Endodermal cell (in vitro differentiated cells): Measurements from ENCODE around the gene PANX1. TPM values are rescaled to one million over a fixed set of nuclear protein-coding genes. Genes with fewer than 3 reads are reported as not detected.
A peak's percentile ranks its signal among the peaks of the same experiment; 100 is the strongest.

Experiments
- DNase-seq: peaks from one replicate; pipeline ENCODE4 v3.0.0-alpha.2; 2017
- H3K27ac ChIP-seq: 2 replicates; pipeline ENCODE4 v1.5.1; 2013; ENCODE audit warnings: mild to moderate bottlenecking, low read depth, low read length, moderate library complexity
- H3K27me3 ChIP-seq: 2 replicates; pipeline ENCODE4 v1.6.1; 2013; ENCODE audit warnings: mild to moderate bottlenecking, low read length, moderate library complexity; ENCODE audit not compliant: insufficient read depth, control insufficient read depth, poor library complexity, severe bottlenecking
- H3K36me3 ChIP-seq: 2 replicates; pipeline ENCODE4 v1.7.0; 2013; ENCODE audit warnings: mild to moderate bottlenecking, low read length, moderate library complexity; ENCODE audit not compliant: control insufficient read depth, insufficient read depth
- H3K4me1 ChIP-seq: one replicate; pipeline ENCODE4 v1.7.0; 2013; ENCODE audit warnings: low read length; ENCODE audit not compliant: control insufficient read depth, insufficient read depth
- H3K4me3 ChIP-seq: 2 replicates; pipeline ENCODE4 v1.5.1; 2013; ENCODE audit warnings: mild to moderate bottlenecking, low read length, moderate library complexity
- H3K9ac ChIP-seq: 2 replicates; pipeline ENCODE4 v1.6.1; 2013; ENCODE audit warnings: mild to moderate bottlenecking, low read length, moderate library complexity; ENCODE audit not compliant: poor library complexity, severe bottlenecking; ENCODE audit errors: extremely low read depth
- H3K9me3 ChIP-seq: 2 replicates; pipeline ENCODE4 v1.6.1; 2013; ENCODE audit warnings: mild to moderate bottlenecking, low read length, moderate library complexity; ENCODE audit not compliant: control insufficient read depth
- H3K27ac Mint-ChIP-seq: 2 replicates; pipeline ENCODE4 v1.8.0; 2020; ENCODE audit warnings: mixed read lengths
- H3K27me3 Mint-ChIP-seq: 2 replicates; pipeline ENCODE4 v1.8.0; 2021; ENCODE audit warnings: mild to moderate bottlenecking, mixed read lengths; ENCODE audit not compliant: insufficient read depth
- H3K36me3 Mint-ChIP-seq: 2 replicates; pipeline ENCODE4 v1.8.0; 2020; ENCODE audit warnings: low read depth, mixed read lengths
- H3K4me1 Mint-ChIP-seq: 2 replicates; pipeline ENCODE4 v1.8.0; 2020; ENCODE audit warnings: mixed read lengths
- H3K4me3 Mint-ChIP-seq: 2 replicates; pipeline ENCODE4 v1.8.0; 2020; ENCODE audit warnings: mild to moderate bottlenecking, moderate library complexity, mixed read lengths
- H3K9me3 Mint-ChIP-seq: 2 replicates; pipeline ENCODE4 v1.8.0; 2020; ENCODE audit warnings: mild to moderate bottlenecking, mixed read lengths
- CTCF ChIP-seq: fragments of 200-600 bp; sonication (generic); conservative IDR thresholded peaks from 2 replicates; pipeline ENCODE4 v1.5.0; 2021; ENCODE audit warnings: antibody characterized with exemption, mild to moderate bottlenecking
- WGBS, 2 experiments: methylation state at CpG; one replicate each; pipeline versions ENCODE4 v1.1.5 to v1.1.7; 2013; ENCODE audit warnings: missing lambda C conversion rate in 2 of 2, mixed read lengths in 1 of 2; ENCODE audit not compliant: insufficient coverage in 1 of 2, insufficient read length in 1 of 2; 5-methylcytosine and 5-hydroxymethylcytosine counted together
- total RNA-seq, 2 donors: library from RNA; stranded (reverse); fragmentation: NEBNext Ultra II Directional in 1 of 2; extraction: Animal tissue kit (Norgen Biotek cat#: 25700) in 1 of 2; gene quantifications; 2 replicates in 1 of 2; 3 replicates in 1 of 2; pipeline ENCODE4 v1.2.1, GENCODE V29; 2021

The PANX1 gene
- total RNA-seq, 2 donors from 2014 or later = 19.4 to 21.0 TPM

GRCh38 chr11:94106716-94107115 lies 21.9 kb upstream of the PANX1 start:
- H3K9me3 Mint-ChIP-seq = no peaks in the 10 kb centered on the region
- no peak overlapping the region for H3K4me3 Mint-ChIP-seq
- no peak overlapping the region for H3K4me3 ChIP-seq
- H3K27ac ChIP-seq = no peak overlapping the region
- H3K9ac ChIP-seq = no peak overlapping the region
- DNase-seq = no peak
- no peaks in the 10 kb centered on the region for H3K27me3 ChIP-seq
- H3K36me3 Mint-ChIP-seq = no peaks in the 10 kb centered on the region
- peaks cover 5% of the 10 kb centered on the region for H3K4me1 Mint-ChIP-seq
- no peaks in the 10 kb centered on the region for H3K9me3 ChIP-seq
- H3K4me1 ChIP-seq = no peaks in the 10 kb centered on the region
- peaks cover 2% of the 10 kb centered on the region for H3K27me3 Mint-ChIP-seq
- no peak overlapping the region for H3K27ac Mint-ChIP-seq
- H3K36me3 ChIP-seq = no peaks in the 10 kb centered on the region
- TF ChIP-seq CTCF = no peak
- WGBS, 2 experiments = 97 to 100% methylated on average over 4 of the region's 4 CpGs

GRCh38 chr11:94107363-94107762 lies 21.3 kb upstream of the PANX1 start:
- no peak overlapping the region for H3K4me3 Mint-ChIP-seq
- 100% methylated on average over 1 of the region's 1 CpG for WGBS, 2 experiments
- H3K9ac ChIP-seq = no peak overlapping the region
- H3K27me3 Mint-ChIP-seq = peaks cover 2% of the 10 kb centered on the region
- no peaks in the 10 kb centered on the region for H3K36me3 Mint-ChIP-seq
- no peaks in the 10 kb centered on the region for H3K9me3 ChIP-seq
- no peak for DNase-seq
- H3K4me1 ChIP-seq = no peaks in the 10 kb centered on the region
- H3K4me1 Mint-ChIP-seq = peaks cover 5% of the 10 kb centered on the region
- H3K27me3 ChIP-seq = no peaks in the 10 kb centered on the region
- no peaks in the 10 kb centered on the region for H3K36me3 ChIP-seq
- H3K27ac ChIP-seq = no peak overlapping the region
- H3K9me3 Mint-ChIP-seq = no peaks in the 10 kb centered on the region
- peak; percentile 60 for TF ChIP-seq CTCF
- H3K27ac Mint-ChIP-seq = no peak overlapping the region
- no peak overlapping the region for H3K4me3 ChIP-seq

- no peak overlapping the region for H3K4me3 ChIP-seq
- H3K4me1 ChIP-seq = no peaks in the 10 kb centered on the region
- DNase-seq = no peak
- no peaks in the 10 kb centered on the region for H3K27me3 ChIP-seq
- TF ChIP-seq CTCF = no peak
- no peaks in the 10 kb centered on the region for H3K9me3 ChIP-seq
- H3K9ac ChIP-seq = no peak overlapping the region
- H3K36me3 ChIP-seq = no peaks in the 10 kb centered on the region
- Mint-ChIP-seq H3K4me1 (no peaks in the 10 kb centered on the region), H3K4me3 (no peak overlapping the region), H3K27me3 (peaks cover 2% of the 10 kb centered on the region), H3K9me3 (no peaks in the 10 kb centered on the region), H3K36me3 (no peaks in the 10 kb centered on the region), H3K27ac (no peak overlapping the region)
- 93 to 100% methylated on average over 1 to 3 of the region's 3 CpGs for WGBS, 2 experiments
- H3K27ac ChIP-seq = no peak overlapping the region
Measured at GRCh38 chr11:94111241-94111640, 17.4 kb upstream of the PANX1 start.
